GM15510 (cell line): ENCODE data around the gene PGAP3.

Experiments used
- POLR2A ChIP-seq: IDR thresholded peaks from 3 replicates; pipeline ENCODE4 v1.6.1; 2011; ENCODE audit warnings: borderline replicate concordance; ENCODE audit not compliant: insufficient read length; ENCODE audit errors: extremely low read depth

PGAP3 gene

DNA sequence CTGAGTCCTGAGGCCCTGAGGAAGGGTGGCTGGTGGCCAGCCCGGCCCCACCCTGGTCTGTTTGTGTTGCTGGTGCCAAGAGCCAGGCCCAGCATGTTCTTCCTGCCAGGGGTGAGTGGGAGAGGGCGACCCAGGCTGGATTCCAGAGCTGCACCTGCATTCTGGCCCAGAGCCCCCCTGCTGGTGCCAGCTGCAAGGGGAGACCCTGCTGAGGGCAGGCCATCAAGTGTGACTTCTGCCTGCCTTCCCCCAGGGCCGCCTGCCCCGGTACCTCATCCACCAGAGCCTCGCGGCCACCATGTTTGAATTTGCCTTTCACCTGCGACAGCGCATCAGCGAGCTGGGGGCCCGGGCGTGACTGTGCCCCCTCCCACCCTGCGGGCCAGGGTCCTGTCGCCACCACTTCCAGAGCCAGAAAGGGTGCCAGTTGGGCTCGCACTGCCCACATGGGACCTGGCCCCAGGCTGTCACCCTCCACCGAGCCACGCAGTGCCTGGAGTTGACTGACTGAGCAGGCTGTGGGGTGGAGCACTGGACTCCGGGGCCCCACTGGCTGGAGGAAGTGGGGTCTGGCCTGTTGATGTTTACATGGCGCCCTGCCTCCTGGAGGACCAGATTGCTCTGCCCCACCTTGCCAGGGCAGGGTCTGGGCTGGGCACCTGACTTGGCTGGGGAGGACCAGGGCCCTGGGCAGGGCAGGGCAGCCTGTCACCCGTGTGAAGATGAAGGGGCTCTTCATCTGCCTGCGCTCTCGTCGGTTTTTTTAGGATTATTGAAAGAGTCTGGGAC is 25.1 kb downstream of the PGAP3 start:
- TF ChIP-seq POLR2A, result no peak

DNA sequence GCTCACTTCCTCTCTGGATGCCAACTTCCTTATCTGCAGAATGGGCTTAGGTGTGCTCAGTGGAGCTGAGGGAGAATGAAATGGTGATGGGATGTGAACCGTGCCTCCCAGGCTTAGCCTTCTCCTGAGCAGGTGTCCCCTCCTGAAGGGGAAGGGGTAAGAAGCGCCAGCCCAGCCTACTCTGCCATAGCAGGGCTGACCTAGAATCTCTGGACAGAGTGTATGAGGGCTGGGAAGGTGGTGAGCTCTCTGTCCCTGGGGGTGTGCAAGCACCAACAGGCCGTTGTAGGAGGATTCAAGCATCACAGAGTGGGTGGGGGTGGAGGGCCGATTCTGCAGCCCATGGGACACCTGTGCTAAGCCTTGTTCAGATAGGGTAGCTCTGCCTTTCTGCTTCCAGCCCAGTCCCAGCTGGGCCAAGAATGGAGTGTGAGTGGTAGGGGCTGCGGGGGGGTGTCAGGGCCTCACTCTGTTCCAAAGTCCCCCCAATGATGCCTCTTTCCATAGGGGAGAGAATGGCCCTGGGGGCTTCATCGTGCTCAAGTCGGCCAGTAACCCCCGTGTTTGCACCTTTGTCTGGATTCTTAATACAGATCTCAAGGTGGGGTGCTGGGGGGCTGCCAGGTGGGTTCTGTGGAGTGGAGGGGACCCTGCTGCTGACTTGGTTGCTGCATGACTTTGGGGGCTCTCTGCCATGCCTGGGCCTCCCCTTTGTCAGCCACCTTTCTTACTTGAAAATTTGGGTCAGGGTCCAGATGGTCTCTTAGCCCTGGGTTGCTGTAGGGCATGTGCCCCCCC is 25.9 kb downstream of the PGAP3 start:
- no peak for TF ChIP-seq POLR2A

DNA sequence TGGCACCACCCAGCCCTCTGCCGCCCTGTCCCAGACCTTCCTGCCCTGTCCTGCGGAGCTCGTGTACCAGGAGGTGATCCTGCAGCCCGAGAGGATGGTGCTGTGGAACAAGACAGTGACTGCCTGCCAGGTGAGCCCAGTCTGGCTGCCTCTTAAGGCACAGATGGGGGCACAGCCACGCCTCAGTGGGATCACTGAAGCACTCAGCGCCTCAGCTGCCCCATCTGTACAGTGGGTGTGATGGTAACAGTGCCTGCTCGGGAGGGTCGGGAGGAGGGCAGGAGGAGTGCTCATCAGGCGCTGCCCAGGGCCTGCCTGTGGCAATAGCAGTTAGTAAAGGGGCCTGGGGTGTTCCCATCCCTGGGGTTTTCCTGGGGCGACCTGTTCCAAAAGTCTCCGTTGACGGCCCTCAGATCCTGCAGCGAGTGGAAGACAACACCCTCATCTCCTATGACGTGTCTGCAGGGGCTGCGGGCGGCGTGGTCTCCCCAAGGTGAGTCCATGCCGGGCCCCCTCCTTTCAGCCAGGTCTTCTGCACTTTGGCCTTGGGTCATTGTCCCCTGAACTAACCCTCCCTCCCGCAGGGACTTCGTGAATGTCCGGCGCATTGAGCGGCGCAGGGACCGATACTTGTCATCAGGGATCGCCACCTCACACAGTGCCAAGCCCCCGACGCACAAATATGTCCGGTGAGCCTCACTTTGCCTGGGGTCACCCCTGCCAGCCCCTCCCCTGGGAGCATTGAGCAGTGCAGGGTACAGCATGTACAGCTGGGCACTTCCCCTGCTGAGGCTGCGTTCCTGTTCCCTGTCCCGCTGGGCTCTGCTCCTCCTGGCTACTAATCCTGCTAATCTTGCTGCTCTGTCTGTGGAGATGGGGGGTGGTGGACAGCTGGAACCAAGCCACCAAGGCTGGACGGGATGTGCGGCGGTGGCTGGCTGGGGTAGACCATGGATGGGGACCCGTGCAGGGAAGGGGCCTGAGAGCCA is 27.2 kb downstream of the PGAP3 start:
- TF ChIP-seq POLR2A, result no peak

DNA sequence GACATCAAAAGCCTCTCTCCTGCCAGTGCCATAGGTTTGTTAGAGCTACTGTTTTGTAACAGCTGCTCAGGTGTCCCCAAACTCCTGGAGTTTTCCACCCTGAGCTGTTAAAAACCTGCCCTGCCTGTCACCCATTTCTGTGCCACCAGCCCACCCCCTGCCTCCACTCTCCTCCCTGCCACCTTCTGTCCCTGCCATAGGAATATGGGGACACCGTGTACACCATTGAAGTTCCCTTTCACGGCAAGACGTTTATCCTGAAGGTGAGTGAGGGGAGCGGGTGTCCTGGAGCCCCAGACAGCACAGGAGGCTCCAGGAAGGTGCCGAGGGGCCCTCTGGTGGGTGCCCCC is 27.9 kb downstream of the PGAP3 start:
- no peak for TF ChIP-seq POLR2A

DNA sequence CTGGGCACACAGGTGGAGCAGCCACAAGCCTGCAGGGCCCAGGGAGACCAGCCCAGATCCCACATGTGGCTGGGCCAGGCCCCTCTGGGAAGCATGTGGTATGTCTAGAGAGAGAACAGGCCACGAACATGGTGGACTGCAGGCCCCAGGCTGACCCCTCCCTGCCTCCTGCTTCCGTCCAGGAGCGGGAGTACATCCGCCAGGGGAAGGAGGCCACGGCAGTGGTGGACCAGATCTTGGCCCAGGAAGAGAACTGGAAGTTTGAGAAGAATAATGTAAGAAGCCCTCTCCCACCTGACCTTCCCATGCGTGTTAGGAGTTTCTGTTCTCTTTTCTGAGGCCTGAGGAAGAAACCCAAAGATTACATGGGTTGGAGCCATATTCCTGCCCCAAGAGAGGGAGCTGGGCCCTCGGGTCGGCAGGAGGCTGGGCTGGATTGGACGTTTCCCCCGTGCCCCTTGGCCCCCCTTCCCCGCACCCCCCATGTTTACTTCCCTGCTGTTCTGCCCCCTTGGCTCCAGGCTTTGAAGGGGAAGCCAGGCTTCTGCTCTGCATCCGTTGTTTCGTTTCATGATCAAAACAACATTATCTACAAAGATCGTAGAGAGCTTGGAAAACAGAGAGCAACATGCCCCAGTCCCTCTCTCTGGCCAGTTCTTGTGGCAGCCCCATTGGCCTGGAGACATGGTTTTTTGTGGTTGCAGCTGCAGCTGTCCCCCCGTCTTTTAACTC is 28.4 kb downstream of the PGAP3 start:
- TF ChIP-seq POLR2A, result no peak

DNA sequence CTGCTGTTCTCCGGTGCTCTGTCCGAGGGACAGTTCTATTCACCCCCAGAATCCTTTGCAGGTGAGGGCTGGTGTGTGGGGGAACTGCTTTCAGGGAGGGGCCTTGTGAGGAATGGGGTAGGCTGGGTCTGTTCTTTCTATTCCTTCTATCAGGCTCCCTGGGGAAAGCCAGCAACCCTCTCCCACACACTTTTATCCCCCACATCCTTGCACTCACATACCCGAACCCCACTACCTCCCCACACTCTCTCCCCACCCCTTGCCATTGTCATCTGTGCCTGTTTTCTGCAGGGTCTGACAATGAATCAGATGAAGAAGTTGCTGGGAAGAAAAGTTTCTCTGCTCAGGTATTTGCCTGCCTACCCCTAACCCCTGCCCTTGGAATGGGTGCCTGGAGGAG is 29.1 kb downstream of the PGAP3 start:
- TF ChIP-seq POLR2A, result no peak

DNA sequence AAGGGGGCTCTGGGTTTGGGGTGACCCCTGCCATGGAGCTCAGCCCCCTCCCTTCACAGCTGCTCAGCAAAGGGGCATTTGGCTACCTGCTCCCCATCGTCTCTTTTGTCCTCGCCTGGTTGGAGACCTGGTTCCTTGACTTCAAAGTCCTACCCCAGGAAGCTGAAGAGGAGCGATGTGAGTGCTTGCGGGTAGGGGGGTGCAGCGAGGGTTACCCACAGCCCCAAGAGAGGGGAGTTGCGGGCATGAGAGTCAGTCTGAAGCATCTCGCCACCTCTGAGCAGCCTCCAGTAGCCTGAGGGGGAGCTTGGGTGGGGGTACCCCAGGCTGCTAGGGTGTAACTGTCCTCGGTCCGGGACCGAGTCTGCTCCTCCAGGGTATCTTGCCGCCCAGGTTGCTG is 29.5 kb downstream of the PGAP3 start:
- TF ChIP-seq POLR2A, result no peak

DNA sequence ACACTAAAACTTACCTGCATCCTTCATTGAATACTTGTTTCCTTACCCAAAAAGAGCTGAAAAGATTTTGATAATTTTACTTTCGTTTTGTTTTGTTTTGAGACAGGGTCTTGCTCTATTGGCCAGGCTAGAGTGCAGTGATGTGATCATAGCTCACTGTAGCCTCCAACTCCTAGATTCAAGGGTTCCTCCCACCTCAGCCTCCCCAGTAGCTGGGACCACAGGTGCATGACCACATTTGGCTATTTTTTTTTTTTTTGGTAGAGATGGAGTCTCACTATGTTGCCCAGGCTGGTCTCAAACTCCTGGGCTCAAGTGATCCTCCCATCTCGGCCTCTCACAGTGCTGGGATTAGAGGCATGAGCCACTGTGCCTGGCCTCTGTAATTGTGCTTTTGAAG is 32.8 kb downstream of the PGAP3 start:
- TF ChIP-seq POLR2A, result no peak

DNA sequence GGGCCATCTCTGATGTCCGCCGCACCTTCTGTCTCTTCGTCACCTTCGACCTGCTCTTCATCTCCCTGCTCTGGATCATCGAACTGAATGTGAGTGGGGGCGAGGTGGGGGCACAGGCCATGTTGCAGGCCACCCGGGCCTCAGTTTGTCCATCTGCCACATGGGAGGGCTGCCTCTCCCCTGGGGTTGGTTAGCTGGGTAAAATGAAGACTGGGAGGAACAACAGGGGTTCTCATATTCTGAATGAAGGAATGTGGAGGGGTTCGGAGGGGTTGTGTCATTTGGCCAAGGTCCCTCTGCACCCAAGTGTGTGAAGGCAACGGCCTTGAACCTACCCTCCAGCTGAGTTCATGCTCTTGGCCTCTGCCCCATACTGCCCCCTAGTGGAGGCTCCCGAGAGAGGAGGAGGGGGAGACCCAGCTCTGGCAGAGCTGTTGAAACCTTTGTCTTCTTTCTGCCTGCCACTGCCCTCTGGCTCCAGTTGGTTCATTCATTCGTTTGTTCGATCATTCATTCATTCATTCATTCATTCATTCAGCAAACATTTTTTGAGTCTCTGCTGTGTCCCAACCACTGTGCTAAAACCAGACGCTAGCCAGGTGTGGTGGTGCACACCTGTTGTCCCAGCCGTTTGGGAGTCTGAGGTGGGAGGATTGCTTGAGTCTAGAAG is 34.1 kb downstream of the PGAP3 start:
- no peak for TF ChIP-seq POLR2A

DNA sequence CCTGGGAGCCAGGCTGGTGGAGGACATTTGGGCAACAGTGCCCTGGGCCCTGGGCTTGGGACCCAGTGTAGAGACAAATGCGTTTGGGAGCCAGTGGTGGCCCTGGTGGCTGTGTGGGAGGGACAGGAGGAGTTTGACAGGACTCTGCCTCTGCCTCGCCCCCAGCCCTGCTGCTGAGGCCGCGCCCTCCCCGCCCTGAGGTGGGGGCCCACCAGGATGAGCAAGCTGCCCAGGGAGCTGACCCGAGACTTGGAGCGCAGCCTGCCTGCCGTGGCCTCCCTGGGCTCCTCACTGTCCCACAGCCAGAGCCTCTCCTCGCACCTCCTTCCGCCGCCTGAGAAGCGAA is 34.6 kb downstream of the PGAP3 start:
- no peak for TF ChIP-seq POLR2A

DNA sequence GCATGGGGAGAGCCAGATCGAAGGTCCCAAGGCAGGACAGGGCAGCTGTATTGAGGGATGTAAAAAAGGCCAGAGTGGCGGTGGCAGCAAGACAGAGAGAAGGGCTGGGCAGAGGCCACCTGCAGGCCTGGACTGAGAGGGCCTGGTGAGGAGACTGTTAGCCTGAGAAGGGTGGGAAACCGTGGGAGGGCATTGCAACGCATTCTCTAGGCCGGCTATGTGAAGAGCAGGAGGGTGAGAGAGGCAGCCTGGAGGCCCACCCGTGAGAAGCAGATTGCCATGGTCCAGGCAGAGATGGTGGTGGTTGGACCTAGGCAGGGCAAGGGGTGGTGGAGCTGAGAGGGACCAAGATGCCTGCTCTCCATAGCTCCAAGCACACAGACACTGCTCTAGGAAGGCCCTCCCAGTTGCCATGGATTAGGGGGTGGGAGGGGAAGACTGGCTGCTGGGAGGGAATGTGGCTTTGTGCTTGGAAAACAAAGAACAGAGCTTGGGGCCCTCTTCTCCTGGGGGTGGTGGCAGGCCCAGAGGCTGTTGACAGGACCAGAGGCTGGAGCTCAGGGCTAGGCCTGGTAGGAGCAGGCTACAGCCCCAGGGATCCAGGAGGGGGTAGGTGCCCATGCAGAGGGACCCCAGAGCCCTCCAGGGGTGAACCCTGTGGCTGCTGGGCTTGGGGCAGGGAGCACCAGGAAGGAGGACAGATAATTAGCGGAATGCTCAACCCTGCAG is 35.1 kb downstream of the PGAP3 start:
- TF ChIP-seq POLR2A, result no peak

DNA sequence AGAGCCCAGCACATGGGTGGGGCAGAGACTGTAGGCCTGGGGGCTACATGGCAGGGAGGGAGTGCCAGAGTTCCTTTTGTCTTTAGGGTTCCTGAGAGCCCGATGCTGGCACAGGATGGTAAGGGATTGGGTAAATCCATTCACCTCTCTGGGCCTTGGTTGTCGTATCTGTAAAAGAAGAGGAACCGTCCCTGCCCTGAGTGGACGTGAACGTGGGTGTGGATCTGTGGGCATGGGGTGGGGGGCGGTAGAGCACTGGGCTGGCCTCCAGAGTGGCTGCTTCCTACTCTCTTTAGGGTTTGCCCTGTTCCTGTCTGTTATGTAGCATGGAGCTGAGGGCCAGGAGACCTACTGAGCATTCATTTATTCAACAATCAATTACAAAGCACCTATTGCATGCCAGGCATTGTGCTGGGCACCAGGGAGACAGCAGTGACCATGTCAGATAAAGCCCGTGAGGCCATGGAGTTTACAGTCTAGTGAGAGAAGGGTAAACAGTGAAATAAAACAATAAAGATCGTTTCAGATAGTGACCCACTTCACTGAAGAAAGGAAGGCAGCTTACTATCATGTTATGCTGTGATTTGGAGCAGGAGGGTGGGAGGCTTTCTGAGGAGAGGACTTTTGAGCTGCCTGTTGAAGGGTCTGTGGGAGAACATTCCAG is 35.8 kb downstream of the PGAP3 start:
- no peak for TF ChIP-seq POLR2A

DNA sequence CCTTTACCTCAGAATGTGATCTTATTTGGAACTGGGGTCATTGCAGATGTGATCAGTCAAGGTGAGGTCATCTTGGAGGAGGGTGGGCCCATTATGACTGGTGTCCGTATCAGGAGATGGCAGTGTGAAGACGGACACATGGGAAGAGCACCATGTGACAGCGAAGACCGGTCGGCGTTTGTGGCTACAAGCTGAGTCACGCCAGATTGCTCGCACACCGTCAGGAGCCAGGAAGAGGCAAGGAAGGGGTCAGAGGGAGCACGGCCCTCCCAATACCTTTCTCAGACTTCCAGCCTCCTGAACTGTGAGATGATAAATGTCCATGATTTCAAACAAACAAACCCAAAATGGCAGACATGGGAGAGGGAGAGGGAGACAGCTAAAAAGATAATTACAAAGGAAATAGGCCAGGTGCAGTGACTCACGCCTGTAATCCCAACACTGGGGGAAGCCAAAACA is 37.7 kb downstream of the PGAP3 start:
- no peak for TF ChIP-seq POLR2A
